GM18907 (cell line): ENCODE results near the gene PLP1.
A peak's percentile ranks its signal among the peaks of the same experiment; 100 is the strongest.
"Not testable (repeated sequence)": the region's sequence is repeated elsewhere in the genome, so short reads cannot be mapped to it uniquely, and the experiment has no call there.

ENCODE experiments used
- ATAC-seq: cut with Tn5 transposase; IDR thresholded peaks from one replicate; pipeline ENCODE4 v1.9.1; 2021; ENCODE audit warnings: mild to moderate bottlenecking, moderate library complexity; ENCODE audit not compliant: unreplicated experiment

PLP1 gene

GRCh38 chrX:103780336-103781061 lies 3.9 kb downstream of the PLP1 start:
- ATAC-seq, result no peak

- ATAC-seq, result no peak
Measured at GRCh38 chrX:103781062-103781402, 4.4 kb downstream of the PLP1 start.

- no peak for ATAC-seq
Measured at GRCh38 chrX:103781706-103782105, 5.1 kb downstream of the PLP1 start.

GRCh38 chrX:103782640-103783039 lies 6.0 kb downstream of the PLP1 start:
- no peak for ATAC-seq

GRCh38 chrX:103783196-103783595 lies 6.6 kb downstream of the PLP1 start:
- ATAC-seq, result no peak

- no peak for ATAC-seq
Measured at GRCh38 chrX:103783971-103784370, 7.3 kb downstream of the PLP1 start.

GRCh38 chrX:103789004-103789403 lies 12.4 kb downstream of the PLP1 start:
- ATAC-seq, result peak; percentile 90

- ATAC-seq, result no peak
Measured at GRCh38 chrX:103791228-103791627, 14.6 kb downstream of the PLP1 start.

- no peak for ATAC-seq
Measured at GRCh38 chrX:103791826-103792485, 15.3 kb downstream of the PLP1 start.

- ATAC-seq, result no peak
Measured at GRCh38 chrX:103792916-103793544, 16.4 kb downstream of the PLP1 start.

GRCh38 chrX:103793545-103793940 lies 16.9 kb downstream of the PLP1 start:
- no peak for ATAC-seq

- ATAC-seq, result no peak
Measured at GRCh38 chrX:103794119-103794518, 17.5 kb downstream of the PLP1 start.

GRCh38 chrX:103797691-103798090 lies 21.1 kb downstream of the PLP1 start:
- ATAC-seq, result no peak

GRCh38 chrX:103800318-103800717 lies 23.7 kb downstream of the PLP1 start:
- ATAC-seq, result no peak

- no peak for ATAC-seq
Measured at GRCh38 chrX:103805860-103806259, 29.2 kb downstream of the PLP1 start.

GRCh38 chrX:103806862-103807474 lies 30.3 kb downstream of the PLP1 start:
- ATAC-seq, result no peak

GRCh38 chrX:103811858-103812257 lies 35.2 kb downstream of the PLP1 start:
- no peak for ATAC-seq

- ATAC-seq, result not testable (repeated sequence)
Measured at GRCh38 chrX:103817101-103817500, 40.5 kb downstream of the PLP1 start.

- ATAC-seq, result peak; percentile 69
Measured at GRCh38 chrX:103817502-103817901, 40.9 kb downstream of the PLP1 start.

- ATAC-seq, result no peak
Measured at GRCh38 chrX:103818842-103819619, 42.4 kb downstream of the PLP1 start.

GRCh38 chrX:103820802-103821201 lies 44.2 kb downstream of the PLP1 start:
- ATAC-seq, result not testable (repeated sequence)
